ENCODE measurements around the gene DPP10.

- TF ChIP-seq YY1 (IDR thresholded peaks at IDR 0.05; ENCODE audit: insufficient read depth, insufficient read length) (no peak), ZNF274 (IDR thresholded peaks at IDR 0.05; ENCODE audit: low read depth, low read length) (no peak)
Observed at GRCh38 chr2:114472726-114473125, 30.3 kb downstream of the DPP10 start.

Measured in NT2/D1 (cell line).